Left lung (tissue), 10 donors: ENCODE results near the gene PTPRO. TPM values are rescaled to one million over a fixed set of nuclear protein-coding genes. Genes with fewer than 3 reads are reported as not detected.

Experiments used
- ATAC-seq: fragments of 200-7000 bp; cut with Tn5 transposase; one replicate; pipeline ENCODE4 v1.9.1; 2020; ENCODE audit warnings: moderate library complexity
- DNase-seq, 4 donors: peaks; one replicate each; pipeline ENCODE4 v3.0.0-alpha.2; 2013 to 2020
- H3K27ac ChIP-seq, 2 donors: fragments of 200-600 bp; sonication (generic) in 1 of 2; one replicate each; pipeline versions ENCODE4 v1.5.0 to v1.8.0; 2020 to 2021
- H3K27me3 ChIP-seq, 2 donors: fragments of 200-600 bp; sonication (generic) in 1 of 2; one replicate each; pipeline versions ENCODE4 v1.5.0 to v1.8.0; 2020 to 2021
- H3K36me3 ChIP-seq, 2 donors: fragments of 200-600 bp; sonication (generic) in 1 of 2; one replicate each; pipeline versions ENCODE4 v1.5.0 to v1.8.0; 2020 to 2021
- H3K4me1 ChIP-seq, 2 donors: fragments of 200-600 bp; one replicate each; pipeline ENCODE4 v1.8.0; 2021
- H3K4me3 ChIP-seq, 2 donors: fragments of 200-600 bp; sonication (generic) in 1 of 2; one replicate each; pipeline versions ENCODE4 v1.5.0 to v1.8.0; 2020 to 2021; ENCODE audit warnings: mild to moderate bottlenecking in 1 of 2
- H3K9me3 ChIP-seq, 2 donors: fragments of 200-600 bp; sonication (generic) in 1 of 2; one replicate each; pipeline versions ENCODE4 v1.5.0 to v1.8.0; 2020 to 2021
- CTCF ChIP-seq, 2 donors: fragments of 200-600 bp; sonication (generic) in 1 of 2; IDR thresholded peaks; one replicate each; pipeline versions ENCODE4 v1.5.0 to v1.8.0; 2021; ENCODE audit warnings: antibody characterized with exemption in 2 of 2
- intact Hi-C, 2 donors: fragments of 100-400 bp; cut with DNase I; formaldehyde crosslinking; loops; one replicate each; pipeline versions ENCODE4 v1.11.2 to v1.14.2; 2022
- polyA plus RNA-seq, 6 donors: library from polyadenylated mRNA; unstranded; fragments of 120-200 nt; gene quantifications; one replicate each; pipeline ENCODE4 v1.2.1, GENCODE V29; 2013; ENCODE audit not compliant: insufficient read length in 6 of 6
- total RNA-seq, 2 donors: library from RNA; stranded (reverse); fragmentation: NEBNext Ultra II Directional; extraction: Animal tissue kit (Norgen Biotek cat#: 25700); gene quantifications; one replicate each; pipeline ENCODE4 v1.2.1, GENCODE V29; 2021
- donor health status: DM: no; HTN: yes; CAD: no.
- donor health status: DM: no; HTN: no; CAD: no.

Gene PTPRO
- total and polyA plus RNA-seq, 8 donors, result 1.1 to 11.9 (median 1.7) TPM

GRCh38 chr12:15555446-15555845 is 233.1 kb downstream of the PTPRO start:
- DNase-seq (no peak), ATAC-seq (no peak)
- Histone ChIP-seq H3K4me1 (no peaks in the 10 kb centered on the region), H3K36me3 (no peaks in the 10 kb centered on the region), H3K27me3 (no peaks in the 10 kb centered on the region), H3K27ac (no peak overlapping the region), H3K9me3 (no peaks in the 10 kb centered on the region), H3K4me3 (no peak overlapping the region)
- no peak for TF ChIP-seq CTCF (IDR thresholded peaks at IDR 0.05)
- intact Hi-C loops, result no loop called here

GRCh38 chr12:15556411-15557102 is 234.2 kb downstream of the PTPRO start:
- H3K9me3 ChIP-seq, result no peaks in the 10 kb centered on the region
- H3K36me3 ChIP-seq, result no peaks in the 10 kb centered on the region
- DNase-seq, result no peak
- no peak overlapping the region for H3K4me3 ChIP-seq
- no peaks in the 10 kb centered on the region for H3K27me3 ChIP-seq
- no peak for ATAC-seq
- TF ChIP-seq CTCF (IDR thresholded peaks at IDR 0.05), result no peak
- intact Hi-C loops, result no loop called here
- H3K4me1 ChIP-seq, result no peaks in the 10 kb centered on the region
- no peak overlapping the region for H3K27ac ChIP-seq

- Histone ChIP-seq H3K27me3 (no peaks in the 10 kb centered on the region), H3K27ac (no peak overlapping the region), H3K9me3 (no peaks in the 10 kb centered on the region), H3K4me1 (peaks cover 8 to 11% of the 10 kb centered on the region in 2 donors), H3K36me3 (no peaks in the 10 kb centered on the region), H3K4me3 (no peak overlapping the region)
- intact Hi-C loops, result no loop called here
- no peak for DNase-seq
- no peak for TF ChIP-seq CTCF (IDR thresholded peaks at IDR 0.05)
- ATAC-seq, result peak; percentile 13
Observed at GRCh38 chr12:15558915-15559528, 236.7 kb downstream of the PTPRO start.

GRCh38 chr12:15561396-15561795 is 239.1 kb downstream of the PTPRO start:
- intact Hi-C loops, result no loop called here
- no peak for TF ChIP-seq CTCF (IDR thresholded peaks at IDR 0.05)
- no peak for DNase-seq
- H3K27me3 ChIP-seq, result no peaks in the 10 kb centered on the region
- no peaks in the 10 kb centered on the region for H3K36me3 ChIP-seq
- H3K4me3 ChIP-seq, result no peak overlapping the region
- no peaks in the 10 kb centered on the region for H3K9me3 ChIP-seq
- no peak for ATAC-seq
- H3K27ac ChIP-seq, result no peak overlapping the region
- peaks cover 8 to 11% of the 10 kb centered on the region in 2 donors for H3K4me1 ChIP-seq

- TF ChIP-seq CTCF (IDR thresholded peaks at IDR 0.05), result no peak
- Histone ChIP-seq H3K4me3 (no peak overlapping the region), H3K4me1 (peaks cover 8 to 11% of the 10 kb centered on the region in 2 donors), H3K36me3 (no peaks in the 10 kb centered on the region), H3K27me3 (no peaks in the 10 kb centered on the region), H3K9me3 (no peaks in the 10 kb centered on the region), H3K27ac (peak overlapping the region in 1 of 2 donors; percentile 57)
- intact Hi-C loops, result no loop called here
- DNase-seq, result peak in 2 of 4 donors; percentile 31
- peak; percentile 44 for ATAC-seq
Observed at GRCh38 chr12:15562263-15562662, 240.0 kb downstream of the PTPRO start.
